ENCODE results near the gene RPS6KB2. TPM values are rescaled to one million over a fixed set of nuclear protein-coding genes. Genes with fewer than 3 reads are reported as not detected.

RPS6KB2 gene
- total RNA-seq, 1 experiment from 2014 or later, result 58.8 TPM

DNA sequence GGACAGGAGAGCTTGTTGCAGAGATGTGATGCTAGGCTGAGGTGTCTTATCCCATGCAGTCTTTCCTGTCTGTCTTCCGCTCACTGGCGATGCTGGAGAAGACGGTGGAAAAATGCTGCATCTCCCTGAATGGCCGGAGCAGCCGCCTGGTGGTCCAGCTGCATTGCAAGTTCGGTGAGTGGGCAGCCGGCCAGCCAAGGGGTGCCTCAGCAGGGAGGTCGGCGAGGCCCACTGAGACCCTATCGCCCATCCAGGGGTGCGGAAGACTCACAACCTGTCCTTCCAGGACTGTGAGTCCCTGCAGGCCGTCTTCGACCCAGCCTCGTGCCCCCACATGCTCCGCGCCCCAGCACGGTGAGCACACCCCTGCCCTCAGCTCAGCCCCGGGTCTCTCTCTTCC, 34.9 kb upstream of the RPS6KB2 start:
- POLR2A ChIA-PET (ENCODE audit: low non-redundant PET), result interaction anchor here (0.5 kb wide), 1 partner anchor 20 kb away, joined by 10 read pairs; the partner anchor contains the start of gene CLCF1
- no peaks in the 10 kb centered on the region for H3K27me3 ChIP-seq (replicated peaks; ENCODE audit: insufficient read depth, low read depth, low read length, poor library complexity)
- H3K36me3 ChIP-seq (ENCODE audit: insufficient read depth, low read length, poor library complexity, severe bottlenecking), result peaks cover 42% of the 10 kb centered on the region

GRCh38 chr11:67393990-67394389, 34.3 kb upstream of the RPS6KB2 start:
- POLR2A ChIA-PET (ENCODE audit: low non-redundant PET), result no interaction called here
- CTCF ChIA-PET, result no interaction called here
- Histone ChIP-seq H3K4me1 (ENCODE audit: insufficient read depth, low read length, poor library complexity, severe bottlenecking) (peaks cover 15% of the 10 kb centered on the region), H3K4me3 (ENCODE audit: low read depth, low read length, poor library complexity, severe bottlenecking) (no peak overlapping the region), H3K36me3 (ENCODE audit: insufficient read depth, low read length, poor library complexity, severe bottlenecking) (peaks cover 48% of the 10 kb centered on the region), H3K27me3 (replicated peaks; ENCODE audit: insufficient read depth, low read depth, low read length, poor library complexity) (no peaks in the 10 kb centered on the region), H3K9me3 (ENCODE audit: low read depth, low read length, poor library complexity, severe bottlenecking) (no peaks in the 10 kb centered on the region), H3K27ac (ENCODE audit: low read depth, low read length, poor library complexity, severe bottlenecking) (no peak overlapping the region)
- no TSS peak for BruUV-seq (replicated peaks)
- no peak for TF ChIP-seq EZH2 (IDR thresholded peaks at IDR 0.05; ENCODE audit: borderline replicate concordance, low read depth, low read length, poor library complexity, severe bottlenecking)
- TF ChIP-seq, protein P1, sequence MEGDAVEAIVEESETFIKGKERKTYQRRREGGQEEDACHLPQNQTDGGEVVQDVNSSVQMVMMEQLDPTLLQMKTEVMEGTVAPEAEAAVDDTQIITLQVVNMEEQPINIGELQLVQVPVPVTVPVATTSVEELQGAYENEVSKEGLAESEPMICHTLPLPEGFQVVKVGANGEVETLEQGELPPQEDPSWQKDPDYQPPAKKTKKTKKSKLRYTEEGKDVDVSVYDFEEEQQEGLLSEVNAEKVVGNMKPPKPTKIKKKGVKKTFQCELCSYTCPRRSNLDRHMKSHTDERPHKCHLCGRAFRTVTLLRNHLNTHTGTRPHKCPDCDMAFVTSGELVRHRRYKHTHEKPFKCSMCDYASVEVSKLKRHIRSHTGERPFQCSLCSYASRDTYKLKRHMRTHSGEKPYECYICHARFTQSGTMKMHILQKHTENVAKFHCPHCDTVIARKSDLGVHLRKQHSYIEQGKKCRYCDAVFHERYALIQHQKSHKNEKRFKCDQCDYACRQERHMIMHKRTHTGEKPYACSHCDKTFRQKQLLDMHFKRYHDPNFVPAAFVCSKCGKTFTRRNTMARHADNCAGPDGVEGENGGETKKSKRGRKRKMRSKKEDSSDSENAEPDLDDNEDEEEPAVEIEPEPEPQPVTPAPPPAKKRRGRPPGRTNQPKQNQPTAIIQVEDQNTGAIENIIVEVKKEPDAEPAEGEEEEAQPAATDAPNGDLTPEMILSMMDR (conservative IDR thresholded peaks at IDR 0.05; ENCODE audit: low read depth, low read length), result no peak
- intact Hi-C loops (cut with micrococcal nuclease; ENCODE audit: unreplicated experiment), result loop anchor here (5.0 kb wide), 1 partner anchor 113 kb away; the partner anchor contains the start of genes CDK2AP2 and PITPNM1
- DNase-seq (ENCODE audit: low spot score), result no peak

More for the DNA sequence above, 34.9 kb upstream of the RPS6KB2 start:
- H3K4me3 ChIP-seq (ENCODE audit: low read depth, low read length, poor library complexity, severe bottlenecking), result no peak overlapping the region
- H3K4me1 ChIP-seq (ENCODE audit: insufficient read depth, low read length, poor library complexity, severe bottlenecking), result peaks cover 15% of the 10 kb centered on the region
- BruUV-seq (replicated peaks), result no TSS peak
- DNase-seq (ENCODE audit: low spot score), result no peak
- H3K9me3 ChIP-seq (ENCODE audit: low read depth, low read length, poor library complexity, severe bottlenecking), result no peaks in the 10 kb centered on the region
- CTCF ChIA-PET, result no interaction called here
- TF ChIP-seq, protein P1 (conservative IDR thresholded peaks at IDR 0.05; ENCODE audit: low read depth, low read length), result no peak
- TF ChIP-seq EZH2 (IDR thresholded peaks at IDR 0.05; ENCODE audit: borderline replicate concordance, low read depth, low read length, poor library complexity, severe bottlenecking), result no peak
- intact Hi-C loops (cut with micrococcal nuclease; ENCODE audit: unreplicated experiment), result loop anchor here (5.0 kb wide), 1 partner anchor 114 kb away; the partner anchor contains the start of genes CDK2AP2 and PITPNM1
- no peak overlapping the region for H3K27ac ChIP-seq (ENCODE audit: low read depth, low read length, poor library complexity, severe bottlenecking)

- H3K4me3 ChIP-seq (ENCODE audit: low read depth, low read length, poor library complexity, severe bottlenecking), result no peak overlapping the region
- no peak for TF ChIP-seq EZH2 (IDR thresholded peaks at IDR 0.05; ENCODE audit: borderline replicate concordance, low read depth, low read length, poor library complexity, severe bottlenecking)
- TF ChIP-seq, protein P1 (conservative IDR thresholded peaks at IDR 0.05; ENCODE audit: low read depth, low read length), result no peak
- no peak overlapping the region for H3K27ac ChIP-seq (ENCODE audit: low read depth, low read length, poor library complexity, severe bottlenecking)
- BruUV-seq (replicated peaks), result no TSS peak
- no peak for DNase-seq (ENCODE audit: low spot score)
- no peaks in the 10 kb centered on the region for H3K27me3 ChIP-seq (replicated peaks; ENCODE audit: insufficient read depth, low read depth, low read length, poor library complexity)
- POLR2A ChIA-PET (ENCODE audit: low non-redundant PET), result interaction anchor here (0.6 kb wide), 1 partner anchor 22 kb away, joined by 9 read pairs; the partner anchor contains the start of gene CLCF1
- CTCF ChIA-PET, result no interaction called here
- H3K4me1 ChIP-seq (ENCODE audit: insufficient read depth, low read length, poor library complexity, severe bottlenecking), result peaks cover 20% of the 10 kb centered on the region
- peaks cover 61% of the 10 kb centered on the region for H3K36me3 ChIP-seq (ENCODE audit: insufficient read depth, low read length, poor library complexity, severe bottlenecking)
- intact Hi-C loops (cut with micrococcal nuclease; ENCODE audit: unreplicated experiment), result no loop called here
- no peaks in the 10 kb centered on the region for H3K9me3 ChIP-seq (ENCODE audit: low read depth, low read length, poor library complexity, severe bottlenecking)
These were observed 32.6 kb upstream of the RPS6KB2 start for GRCh38 chr11:67395555-67396258.
